Measurements from ENCODE around the gene SMPD3.
A peak's percentile ranks its signal among the peaks of the same experiment; 100 is the strongest.

The SMPD3 gene

DNA sequence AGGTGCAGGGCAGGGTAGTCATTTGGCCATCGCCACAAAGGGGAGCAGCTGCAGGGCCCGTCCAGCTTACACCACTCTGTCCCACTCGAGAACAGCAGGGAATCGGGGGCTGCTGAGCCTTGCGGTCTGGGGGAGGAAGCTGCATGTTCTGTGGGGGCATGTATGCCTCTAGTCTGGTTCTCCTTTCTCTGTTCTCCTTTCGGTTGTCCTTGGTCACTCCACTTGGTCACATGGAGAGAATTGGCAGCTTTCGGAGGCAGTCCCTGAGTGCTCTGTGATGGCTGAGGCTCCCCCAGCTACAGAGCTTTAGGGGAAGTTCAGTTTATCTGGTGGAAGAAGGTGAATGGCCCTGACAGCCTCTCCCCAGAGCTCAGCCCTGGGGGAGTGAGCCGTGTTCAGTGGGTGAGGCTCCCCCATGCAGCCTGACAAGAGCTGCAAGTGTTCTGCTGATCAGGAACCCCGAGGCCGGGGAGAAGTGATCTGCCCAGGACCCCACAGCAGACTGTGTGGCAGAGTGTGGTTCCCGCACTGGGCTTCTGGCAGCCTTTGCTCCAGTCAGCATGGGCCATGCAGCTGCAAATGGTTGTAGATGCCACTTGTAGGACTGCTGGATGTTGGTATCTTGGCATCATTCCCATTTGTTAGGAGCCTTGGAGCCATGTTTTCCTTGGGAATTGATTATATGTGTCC lies 22.3 kb upstream of the SMPD3 start:
- DNase-seq = no peak

GRCh38 chr16:68469796-68470460 lies 21.6 kb upstream of the SMPD3 start:
- no peak for DNase-seq

DNA sequence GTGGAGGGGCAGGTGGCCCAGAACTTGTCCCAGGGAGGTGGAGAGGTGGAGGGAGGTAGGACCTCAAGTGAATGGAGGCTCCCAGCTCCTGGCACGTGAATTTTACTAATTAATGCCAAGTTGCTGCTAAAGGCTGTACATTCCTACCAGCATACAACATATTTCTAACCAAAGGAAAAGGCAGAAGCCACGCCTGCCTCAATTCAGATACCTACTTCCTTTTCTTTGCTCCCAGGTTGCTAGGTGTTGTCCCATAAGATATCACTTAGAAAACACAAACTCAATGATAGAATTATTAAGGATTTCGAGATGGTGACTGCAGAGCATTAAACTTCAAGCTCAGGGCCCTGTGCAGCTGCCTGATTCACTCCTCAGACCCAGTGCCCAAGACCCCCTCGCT lies 20.5 kb upstream of the SMPD3 start:
- DNase-seq = no peak

- no peak for DNase-seq
Observed at GRCh38 chr16:68466174-68466573, 17.9 kb upstream of the SMPD3 start.

DNA sequence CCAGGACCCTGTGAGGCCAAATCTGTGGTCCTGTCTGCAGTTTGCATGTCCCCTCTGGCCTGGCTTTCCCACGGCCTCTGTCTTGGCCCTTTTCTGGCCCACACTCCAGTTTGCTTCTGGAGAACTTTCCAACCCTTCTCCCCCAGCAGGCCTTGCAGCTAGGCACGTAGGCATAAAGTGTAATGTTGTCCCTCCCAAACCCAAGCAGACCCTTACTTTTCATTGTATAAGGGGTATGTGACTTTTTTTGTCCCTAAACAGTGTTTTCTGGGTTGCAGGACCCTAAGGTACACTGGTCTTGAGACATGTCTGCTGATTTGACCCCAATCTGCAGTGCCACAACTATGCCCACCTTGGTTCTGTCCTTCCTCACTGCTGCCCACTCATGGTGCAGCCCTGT lies 15.6 kb upstream of the SMPD3 start:
- no peak for DNase-seq

DNA sequence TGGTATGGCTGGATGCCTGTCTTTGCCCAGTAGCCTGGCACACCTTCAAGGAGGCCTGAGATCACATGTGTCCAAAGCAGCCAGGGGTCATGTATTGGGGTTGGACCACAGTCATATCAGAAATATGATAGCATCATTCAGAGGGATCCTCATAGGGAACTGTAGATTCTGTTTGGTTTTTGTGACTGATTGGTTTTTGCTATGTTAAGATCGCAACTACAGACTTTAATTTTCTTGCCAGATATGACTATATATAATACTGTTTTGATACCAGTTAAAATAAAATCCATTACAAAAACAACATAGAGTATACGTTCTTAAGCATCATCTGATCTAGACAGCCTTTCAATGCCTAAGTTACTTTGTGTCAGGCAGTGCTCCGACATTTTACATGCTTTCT lies 11.8 kb upstream of the SMPD3 start:
- DNase-seq = no peak

GRCh38 chr16:68459457-68459856 lies 11.1 kb upstream of the SMPD3 start:
- DNase-seq = no peak

DNA sequence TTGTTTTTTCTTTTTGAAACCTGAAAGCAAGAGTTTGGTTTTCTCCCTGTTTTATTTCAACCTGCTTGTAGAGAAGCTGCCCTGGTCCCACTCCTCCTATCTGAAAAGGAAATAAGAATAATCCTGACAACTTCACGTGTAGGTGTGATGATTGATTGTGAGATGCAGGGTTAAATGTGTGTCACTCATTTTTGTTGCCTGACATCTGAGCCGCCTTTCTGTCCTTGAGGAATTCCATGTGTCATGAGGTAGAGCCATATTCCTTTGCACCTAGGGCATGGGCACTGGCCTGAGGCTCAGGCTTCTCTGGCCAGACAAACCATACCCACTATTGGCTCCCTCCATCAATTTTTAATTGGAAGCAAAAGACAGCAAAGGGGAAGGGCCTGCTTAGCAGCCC lies 10.2 kb upstream of the SMPD3 start:
- no peak for DNase-seq

GRCh38 chr16:68458101-68458500 lies 9.8 kb upstream of the SMPD3 start:
- no peak for DNase-seq

DNA sequence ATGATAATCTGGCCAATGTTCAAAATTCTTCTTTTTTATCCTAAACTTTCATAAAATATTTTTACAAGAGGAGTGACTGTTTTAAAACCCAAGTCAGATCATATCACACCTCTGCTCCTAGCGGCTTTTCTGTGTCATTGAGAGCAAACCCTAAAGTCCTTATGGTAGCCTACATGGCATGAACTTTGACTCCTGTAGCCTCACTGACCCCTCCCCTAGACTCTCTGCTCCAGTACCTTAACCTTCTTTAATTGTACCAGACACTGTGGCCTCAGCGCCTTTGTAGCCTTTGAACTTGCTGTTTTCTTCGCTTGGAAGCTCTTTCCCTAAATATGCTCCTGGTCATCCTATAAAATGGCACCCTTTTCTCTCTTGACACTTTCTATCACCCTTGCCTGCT lies 7.3 kb upstream of the SMPD3 start:
- DNase-seq = no peak

- DNase-seq = no peak
Observed at GRCh38 chr16:68454920-68455435, 6.7 kb upstream of the SMPD3 start.

DNA sequence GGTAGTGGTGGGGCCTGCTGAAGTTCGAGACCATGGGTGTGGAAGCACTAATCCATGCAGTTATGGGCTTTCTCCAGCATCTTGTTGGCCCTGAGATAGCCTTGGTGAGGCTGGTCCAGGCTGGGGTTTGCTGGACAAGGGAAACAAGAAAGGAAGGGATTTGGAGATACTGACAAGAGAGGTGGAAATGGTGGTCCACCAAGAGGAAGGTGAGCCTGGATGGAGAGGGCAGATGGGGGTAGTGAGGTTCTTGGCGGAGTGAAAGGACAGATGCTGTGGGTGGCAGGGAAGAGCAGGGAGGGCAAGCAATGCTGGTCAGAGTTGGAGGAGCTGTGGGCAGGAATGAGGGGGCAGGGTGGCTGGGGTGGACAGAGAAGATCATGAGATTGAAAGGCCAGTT lies 5.5 kb upstream of the SMPD3 start:
- DNase-seq = no peak

- no peak for DNase-seq
Observed at GRCh38 chr16:68452176-68452575, 3.9 kb upstream of the SMPD3 start.

DNA sequence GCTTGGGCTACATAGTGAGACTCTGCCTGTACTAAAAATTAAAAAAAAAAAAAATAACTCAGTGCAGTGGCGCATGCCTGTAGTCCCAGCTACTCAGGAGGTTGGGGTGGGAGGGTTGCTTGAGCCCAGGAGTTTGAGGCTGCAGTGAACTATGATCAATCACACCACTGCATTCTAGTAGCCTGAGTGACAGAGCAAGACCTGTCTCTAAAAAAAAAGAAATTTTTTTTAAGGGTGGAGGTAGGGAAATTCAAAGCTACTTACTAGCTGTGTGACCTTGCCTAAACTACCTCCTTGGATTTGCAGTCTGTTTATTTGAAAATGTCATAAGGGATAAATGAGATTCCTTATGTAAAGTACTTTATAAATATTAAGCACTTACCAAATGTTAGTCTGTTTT lies 3.4 kb upstream of the SMPD3 start:
- DNase-seq = no peak

DNA sequence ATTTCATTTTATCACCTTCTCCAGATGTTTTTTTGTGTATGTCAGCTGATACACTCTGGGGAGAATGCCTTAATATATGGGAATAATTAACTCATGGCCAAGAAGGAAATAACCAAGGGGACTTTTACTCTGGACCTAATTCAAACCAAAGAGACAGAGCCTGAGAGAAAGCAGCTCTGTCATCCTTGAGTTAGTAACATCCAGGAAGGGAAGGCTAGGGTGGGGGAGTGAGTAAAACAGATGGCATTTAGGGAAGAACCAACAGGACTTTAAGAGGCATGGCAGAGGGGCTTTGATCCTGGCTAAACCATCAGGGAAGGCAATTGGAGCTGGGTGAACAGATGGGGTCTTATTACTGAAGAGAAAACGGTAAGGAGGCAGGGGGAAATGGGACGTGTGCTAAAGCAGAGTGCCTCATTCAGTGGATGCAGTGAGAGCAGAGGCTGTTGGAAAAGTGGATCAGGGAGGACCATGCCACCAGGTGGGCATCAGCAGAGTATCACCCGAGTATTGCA lies 2.5 kb upstream of the SMPD3 start:
- no peak for DNase-seq

- DNase-seq = no peak
Observed at GRCh38 chr16:68447653-68448359, 502 bp downstream of the SMPD3 start.

- no peak for DNase-seq
Observed at GRCh38 chr16:68446681-68447652, 1.3 kb downstream of the SMPD3 start.

DNA sequence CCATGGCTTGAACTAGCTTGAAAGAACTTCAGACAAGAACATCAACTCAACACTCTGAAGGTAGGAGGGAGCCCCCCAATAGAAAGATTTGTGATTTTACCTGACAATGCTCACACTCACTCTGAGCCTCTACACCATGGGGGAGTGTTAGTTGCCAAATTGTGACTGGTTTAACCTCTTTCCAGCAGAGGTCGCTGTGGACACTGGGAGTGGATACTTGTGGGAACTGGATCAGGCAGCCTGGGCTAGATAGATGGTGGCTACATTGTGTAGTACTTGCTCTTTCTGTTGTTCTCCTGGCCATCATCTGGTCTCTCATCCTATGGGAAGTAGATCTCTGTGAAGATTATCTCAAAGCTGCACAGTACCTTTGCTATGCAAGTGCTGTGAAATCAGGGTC lies 2.9 kb downstream of the SMPD3 start:
- DNase-seq = peak; percentile 85

GRCh38 chr16:68444056-68444657 lies 4.2 kb downstream of the SMPD3 start:
- DNase-seq = no peak

DNA sequence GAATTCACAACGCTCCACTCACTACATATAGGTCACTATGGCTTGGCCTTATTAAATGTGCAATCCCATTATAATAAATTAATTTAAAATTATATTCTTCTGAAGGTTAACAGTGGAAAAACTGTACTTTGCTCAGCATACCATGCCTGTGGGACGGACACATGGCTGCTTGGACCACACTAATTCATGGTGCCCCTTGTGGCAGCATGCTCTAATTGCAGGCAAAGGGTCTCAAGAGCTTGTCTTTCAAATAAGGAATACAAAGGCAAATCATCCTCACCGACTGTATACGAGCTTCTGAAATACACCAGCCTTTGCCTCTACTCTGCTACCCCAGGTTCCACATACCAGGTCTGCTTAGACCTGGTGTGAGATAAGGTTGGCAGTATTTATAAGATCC lies 11.7 kb downstream of the SMPD3 start:
- no peak for DNase-seq

- DNase-seq = no peak
Observed at GRCh38 chr16:68434624-68435210, 13.6 kb downstream of the SMPD3 start.

DNA sequence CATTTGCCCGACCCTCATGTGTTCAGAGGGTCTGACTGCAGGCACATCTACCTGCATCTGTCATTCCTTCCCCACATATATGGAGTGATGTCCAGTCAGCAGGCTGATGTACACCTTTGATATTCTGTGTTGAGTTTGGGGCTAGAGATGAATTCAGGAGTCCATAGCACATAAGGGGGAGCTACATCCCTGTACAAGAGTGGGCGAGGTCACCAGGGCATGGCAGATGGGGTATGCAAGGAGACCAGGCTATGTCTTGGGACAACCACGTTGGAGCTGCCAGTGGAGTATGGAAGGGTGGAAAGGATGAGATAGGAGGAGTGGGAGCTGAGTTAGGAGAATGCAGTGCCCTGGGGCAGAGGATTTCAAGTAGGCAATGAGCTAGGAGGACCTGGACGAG lies 15.0 kb downstream of the SMPD3 start:
- DNase-seq = no peak

Measured in NCI-H2107 (cell line).